Kidney (tissue), 14 donors: Measurements from ENCODE around the gene YIF1A. TPM values are rescaled to one million over a fixed set of nuclear protein-coding genes. Genes with fewer than 3 reads are reported as not detected.
A peak's percentile ranks its signal among the peaks of the same experiment; 100 is the strongest.

Experiments
- DNase-seq, 5 donors: peaks; one replicate each; pipeline ENCODE4 v3.0.0-alpha.2; 2013 to 2020
- FAIRE-seq: peaks from 2 replicates; lab custom pipeline; 2012; peaks lifted over from hg19 to GRCh38; lab: Jason Lieb, UNC
- H3K27ac ChIP-seq, 2 donors: one replicate each; pipeline ENCODE4 v1.7.0; 2013; ENCODE audit warnings: low read depth in 2 of 2, low read length in 2 of 2, inconsistent platforms in 1 of 2
- H3K27me3 ChIP-seq: one replicate; pipeline ENCODE4 v1.7.1; 2013; ENCODE audit warnings: low read length, inconsistent platforms; ENCODE audit not compliant: control insufficient read depth, insufficient read depth
- H3K36me3 ChIP-seq, 3 donors: one replicate each; pipeline versions ENCODE4 v1.7.0 to v1.7.1; 2013; ENCODE audit warnings: low read length in 3 of 3, control low read depth in 1 of 3, inconsistent platforms in 1 of 3; ENCODE audit not compliant: insufficient read depth in 3 of 3, control insufficient read depth in 2 of 3
- H3K4me1 ChIP-seq, 3 donors: one replicate each; pipeline versions ENCODE4 v1.7.0 to v1.7.1; 2013; ENCODE audit warnings: low read length in 3 of 3, inconsistent platforms in 1 of 3, low read depth in 1 of 3; ENCODE audit not compliant: control insufficient read depth in 2 of 3, insufficient read depth in 2 of 3
- H3K4me3 ChIP-seq, 3 donors: one replicate each; pipeline versions ENCODE4 v1.7.0 to v1.8.1; 2013; ENCODE audit warnings: low read length in 3 of 3, control low read depth in 1 of 3, inconsistent platforms in 1 of 3
- H3K9ac ChIP-seq, 3 donors: one replicate each; pipeline versions ENCODE4 v1.7.0 to v1.7.1; 2013; ENCODE audit warnings: low read length in 3 of 3, control low read depth in 1 of 3, inconsistent platforms in 1 of 3
- H3K9me3 ChIP-seq, 3 donors: one replicate each; pipeline versions ENCODE4 v1.7.0 to v1.7.1; 2013; ENCODE audit warnings: low read length in 3 of 3, control low read depth in 1 of 3, inconsistent platforms in 1 of 3; ENCODE audit not compliant: control insufficient read depth in 2 of 3, insufficient read depth in 1 of 3
- intact Hi-C: fragments of 100-400 bp; cut with DNase I; formaldehyde crosslinking; loops from one replicate; pipeline ENCODE4 v1.11.1; 2022
- polyA plus RNA-seq: library from polyadenylated mRNA; stranded (reverse); fragments of 350-450 nt; fragmentation: Illumina TruSeq; extraction: RNeasy Lipid Tissue Mini Kit (QIAGEN cat#74804); gene quantifications from one replicate; pipeline ENCODE4 v1.2.3, GENCODE V29; 2014; ENCODE audit warnings: low read depth, low replicate concordance; ENCODE audit not compliant: insufficient read depth
- total RNA-seq: library from RNA; stranded (reverse); fragmentation: NEBNext Ultra II Directional; extraction: Animal tissue kit (Norgen Biotek cat#: 25700); gene quantifications from one replicate; pipeline ENCODE4 v1.2.1, GENCODE V29; 2021
- TF ChIP-seq, protein P1 (sequence below): IDR thresholded peaks from 3 replicates; pipeline ENCODE4 v1.5.1; 2012; ENCODE audit warnings: mild to moderate bottlenecking, moderate library complexity, borderline replicate concordance; ENCODE audit not compliant: insufficient read depth; ENCODE audit errors: extremely low read depth
- donor health status: control.
- donor health status: control.
- donor health status: control.
- donor health status: control.
- donor health status: control.
- donor health status: DM: yes; HTN: yes; CAD: no.
- donor health status: Normal renal cell carcinoma (clear cell type).

YIF1A gene
- total and polyA plus RNA-seq, 2 donors from 2014 or later: 92.1 to 115 TPM

DNA sequence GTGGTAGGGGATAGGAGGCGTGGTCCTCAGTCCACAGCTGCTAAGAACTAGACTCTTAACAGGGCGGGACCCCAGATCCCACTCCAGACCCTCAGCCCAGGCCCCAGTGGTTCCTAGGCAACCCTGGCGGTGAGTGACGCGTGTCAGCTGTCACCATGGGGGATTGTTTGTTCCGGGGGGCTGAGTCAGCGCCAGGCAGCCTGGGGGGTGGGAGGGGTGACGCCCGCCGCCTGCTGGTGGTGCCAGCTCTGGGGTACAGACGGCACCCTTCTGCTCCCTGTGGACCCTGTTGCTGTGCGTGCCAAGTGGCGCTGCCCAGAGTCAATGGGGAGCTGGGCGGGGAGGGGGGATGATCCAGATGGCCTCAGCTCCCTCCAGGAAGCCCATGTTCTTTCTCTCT lies 8.5 kb downstream of the YIF1A start:
- FAIRE-seq (no peak), DNase-seq (no peak)
- Histone ChIP-seq H3K36me3 (peaks cover 0 to 1% (median 0%) of the 10 kb centered on the region in 3 donors), H3K9ac (no peak overlapping the region), H3K9me3 (no peaks in the 10 kb centered on the region), H3K27ac (no peak overlapping the region), H3K27me3 (no peaks in the 10 kb centered on the region), H3K4me3 (no peak overlapping the region), H3K4me1 (peaks cover 0 to 5% (median 0%) of the 10 kb centered on the region in 3 donors)
- intact Hi-C loops: no loop called here
- TF ChIP-seq, protein P1, sequence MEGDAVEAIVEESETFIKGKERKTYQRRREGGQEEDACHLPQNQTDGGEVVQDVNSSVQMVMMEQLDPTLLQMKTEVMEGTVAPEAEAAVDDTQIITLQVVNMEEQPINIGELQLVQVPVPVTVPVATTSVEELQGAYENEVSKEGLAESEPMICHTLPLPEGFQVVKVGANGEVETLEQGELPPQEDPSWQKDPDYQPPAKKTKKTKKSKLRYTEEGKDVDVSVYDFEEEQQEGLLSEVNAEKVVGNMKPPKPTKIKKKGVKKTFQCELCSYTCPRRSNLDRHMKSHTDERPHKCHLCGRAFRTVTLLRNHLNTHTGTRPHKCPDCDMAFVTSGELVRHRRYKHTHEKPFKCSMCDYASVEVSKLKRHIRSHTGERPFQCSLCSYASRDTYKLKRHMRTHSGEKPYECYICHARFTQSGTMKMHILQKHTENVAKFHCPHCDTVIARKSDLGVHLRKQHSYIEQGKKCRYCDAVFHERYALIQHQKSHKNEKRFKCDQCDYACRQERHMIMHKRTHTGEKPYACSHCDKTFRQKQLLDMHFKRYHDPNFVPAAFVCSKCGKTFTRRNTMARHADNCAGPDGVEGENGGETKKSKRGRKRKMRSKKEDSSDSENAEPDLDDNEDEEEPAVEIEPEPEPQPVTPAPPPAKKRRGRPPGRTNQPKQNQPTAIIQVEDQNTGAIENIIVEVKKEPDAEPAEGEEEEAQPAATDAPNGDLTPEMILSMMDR: no peak

DNA sequence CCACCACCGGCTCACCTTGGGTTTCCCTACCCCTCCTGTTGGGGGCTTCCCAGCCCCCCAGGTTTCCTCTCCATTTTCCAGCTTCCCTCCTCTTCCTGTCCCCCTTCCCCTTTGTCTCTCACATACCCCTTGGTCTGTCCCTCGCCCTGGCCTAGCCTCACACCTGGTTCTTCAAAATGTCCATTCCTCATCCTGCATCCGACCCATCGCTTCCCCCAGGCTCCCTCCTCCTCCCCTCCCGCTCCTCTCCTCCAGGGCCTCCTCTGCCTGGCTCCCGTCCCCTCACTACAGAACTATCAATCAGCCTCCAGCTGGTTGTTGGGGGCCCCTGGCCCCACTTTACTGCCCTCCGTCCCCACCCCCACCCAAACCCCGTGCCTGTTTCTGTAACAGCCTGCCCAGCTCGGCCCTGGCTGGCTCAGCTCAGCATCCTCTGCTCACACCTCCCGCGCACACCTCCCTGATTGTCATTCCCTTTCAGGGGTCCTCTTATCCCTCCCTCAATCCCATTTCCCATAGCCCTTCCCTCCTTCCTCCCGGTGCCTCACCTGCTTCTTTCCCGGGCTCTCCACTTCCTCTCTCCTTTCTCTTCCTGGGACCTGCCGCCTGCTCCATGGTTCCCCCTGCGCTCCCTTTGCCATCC lies 9.7 kb downstream of the YIF1A start:
- no peaks in the 10 kb centered on the region for H3K27me3 ChIP-seq
- no peak overlapping the region for H3K27ac ChIP-seq
- H3K36me3 ChIP-seq: peaks cover 1 to 7% (median 3%) of the 10 kb centered on the region in 3 donors
- FAIRE-seq (no peak), DNase-seq (no peak)
- intact Hi-C loops: loop anchor here (10.0 kb wide), 1 partner anchor 54 kb away; no protein-coding TSS in a partner anchor
- no peaks in the 10 kb centered on the region for H3K9me3 ChIP-seq
- TF ChIP-seq, protein P1: no peak
- H3K4me1 ChIP-seq: peaks cover 0 to 5% (median 0%) of the 10 kb centered on the region in 3 donors
- H3K9ac ChIP-seq: no peak overlapping the region
- H3K4me3 ChIP-seq: no peak overlapping the region

DNA sequence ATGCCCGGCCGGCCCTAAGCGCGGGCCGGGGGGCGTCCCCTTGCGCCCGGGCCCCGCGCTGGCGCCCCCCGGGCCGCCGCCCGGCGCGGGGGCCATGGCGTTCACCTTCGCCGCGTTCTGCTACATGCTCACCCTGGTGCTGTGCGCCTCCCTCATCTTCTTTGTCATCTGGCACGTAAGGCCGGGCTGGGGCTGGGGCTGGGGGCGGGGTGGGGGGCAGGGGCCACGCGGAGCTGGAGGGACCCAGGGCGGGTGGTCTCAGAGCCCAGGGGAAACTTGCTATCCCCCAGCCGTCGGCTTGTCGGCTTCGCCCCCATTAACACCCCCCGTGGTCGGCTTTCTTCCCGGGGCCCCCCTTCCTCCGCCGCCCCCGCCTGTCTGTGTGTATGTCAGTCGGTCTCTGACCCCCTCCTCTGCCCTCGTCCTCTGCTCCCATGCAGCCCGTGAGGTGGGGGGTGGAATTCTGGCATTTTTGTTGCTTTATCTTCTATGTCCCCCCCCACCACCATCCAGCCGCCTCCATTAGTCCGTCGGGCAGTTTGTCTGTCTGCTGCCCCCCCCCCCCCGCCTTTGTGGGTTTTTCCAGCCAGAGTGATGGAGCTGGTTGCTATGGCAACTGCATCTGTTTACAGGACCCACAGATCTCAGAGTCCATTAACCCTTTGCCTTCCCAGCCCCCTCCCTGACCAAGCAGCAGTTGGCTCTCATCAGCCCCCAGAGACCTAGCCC lies 10.4 kb downstream of the YIF1A start:
- Histone ChIP-seq H3K9ac (no peak overlapping the region), H3K27ac (no peak overlapping the region), H3K36me3 (peaks cover 6 to 13% (median 8%) of the 10 kb centered on the region in 3 donors), H3K4me3 (no peak overlapping the region), H3K9me3 (no peaks in the 10 kb centered on the region), H3K27me3 (no peaks in the 10 kb centered on the region), H3K4me1 (peaks cover 0 to 5% (median 0%) of the 10 kb centered on the region in 3 donors)
- TF ChIP-seq, protein P1: no peak
- FAIRE-seq (no peak), DNase-seq (peak in 1 of 5 donors; percentile 81)
- intact Hi-C loops: loop anchor here (10.0 kb wide), 1 partner anchor 54 kb away; no protein-coding TSS in a partner anchor
